GM21723 (cell line): ENCODE measurements around the gene NTMT2.
"Not testable (repeated sequence)": the region's sequence is repeated elsewhere in the genome, so short reads cannot be mapped to it uniquely, and the experiment has no call there.

Experiments
- ATAC-seq: cut with Tn5 transposase; IDR thresholded peaks from one replicate; pipeline ENCODE4 v1.9.1; 2021; ENCODE audit warnings: mild to moderate bottlenecking, moderate library complexity; ENCODE audit not compliant: unreplicated experiment

Gene NTMT2

GRCh38 chr1:170156594-170156993, 10.8 kb downstream of the NTMT2 start:
- ATAC-seq, result no peak

- no peak for ATAC-seq
These were observed 12.1 kb downstream of the NTMT2 start for GRCh38 chr1:170157820-170158219.

- ATAC-seq, result no peak
These were observed 16.9 kb downstream of the NTMT2 start for GRCh38 chr1:170162459-170163246.

GRCh38 chr1:170164103-170164763, 18.5 kb downstream of the NTMT2 start:
- ATAC-seq, result no peak

- ATAC-seq, result no peak
These were observed 20.9 kb downstream of the NTMT2 start for GRCh38 chr1:170166518-170167180.

GRCh38 chr1:170168265-170168664, 22.5 kb downstream of the NTMT2 start:
- no peak for ATAC-seq

- not testable (repeated sequence) for ATAC-seq
These were observed 24.8 kb downstream of the NTMT2 start for GRCh38 chr1:170170513-170170912.

GRCh38 chr1:170174395-170174794, 28.6 kb downstream of the NTMT2 start:
- ATAC-seq, result no peak

GRCh38 chr1:170175041-170175440, 29.3 kb downstream of the NTMT2 start:
- ATAC-seq, result no peak

- no peak for ATAC-seq
These were observed 29.7 kb downstream of the NTMT2 start for GRCh38 chr1:170175484-170175883.

- ATAC-seq, result no peak
These were observed 31.0 kb downstream of the NTMT2 start for GRCh38 chr1:170176772-170177171.

- ATAC-seq, result no peak
These were observed 36.7 kb downstream of the NTMT2 start for GRCh38 chr1:170182442-170182841.

- no peak for ATAC-seq
These were observed 46.8 kb downstream of the NTMT2 start for GRCh38 chr1:170192546-170192945.

GRCh38 chr1:170194451-170194850, 48.7 kb downstream of the NTMT2 start:
- no peak for ATAC-seq

- no peak for ATAC-seq
These were observed 50.9 kb downstream of the NTMT2 start for GRCh38 chr1:170196490-170197236.

- no peak for ATAC-seq
These were observed 52.3 kb downstream of the NTMT2 start for GRCh38 chr1:170198090-170198489.

GRCh38 chr1:170198584-170198983, 52.8 kb downstream of the NTMT2 start:
- no peak for ATAC-seq

- no peak for ATAC-seq
These were observed 54.4 kb downstream of the NTMT2 start for GRCh38 chr1:170200161-170200560.

GRCh38 chr1:170200621-170201397, 55.0 kb downstream of the NTMT2 start:
- no peak for ATAC-seq

- ATAC-seq, result no peak
These were observed 57.9 kb downstream of the NTMT2 start for GRCh38 chr1:170203693-170204092.
